Measurements from ENCODE around the gene SRA1. TPM values are rescaled to one million over a fixed set of nuclear protein-coding genes. Genes with fewer than 3 reads are reported as not detected.
A peak's percentile ranks its signal among the peaks of the same experiment; 100 is the strongest.

The SRA1 gene
- total RNA-seq, 1 donor from 2014 or later: 31.8 TPM

DNA sequence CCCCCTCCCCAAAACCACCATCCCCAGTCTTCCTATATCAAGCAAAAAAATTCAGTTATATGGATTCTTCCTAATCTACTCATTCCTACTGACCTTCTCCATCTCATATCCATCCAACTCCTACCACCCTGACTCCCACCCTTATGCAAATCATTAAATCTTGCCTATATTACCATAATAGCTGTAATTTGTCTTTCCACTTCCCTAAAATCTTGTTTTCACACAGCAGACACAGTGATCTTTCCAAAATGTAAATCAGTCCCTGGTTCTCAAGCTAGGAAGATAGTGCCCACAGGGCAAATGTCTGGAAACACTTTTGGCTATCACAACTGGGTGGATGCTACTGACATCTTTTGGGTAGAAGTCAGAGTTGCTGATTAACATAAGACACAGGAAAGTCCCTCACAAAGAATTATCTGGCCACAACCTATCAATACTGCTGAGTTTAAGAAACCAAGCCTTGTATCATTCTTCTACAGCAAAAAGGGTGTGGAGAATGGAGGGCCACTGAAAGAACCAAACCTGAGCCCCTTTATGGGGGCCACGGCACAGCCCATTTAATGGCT, 1.4 kb downstream of the SRA1 start:
- DNase-seq (ENCODE audit: low spot score): no peak
- intact Hi-C loops (cut with DNase I): no loop called here

DNA sequence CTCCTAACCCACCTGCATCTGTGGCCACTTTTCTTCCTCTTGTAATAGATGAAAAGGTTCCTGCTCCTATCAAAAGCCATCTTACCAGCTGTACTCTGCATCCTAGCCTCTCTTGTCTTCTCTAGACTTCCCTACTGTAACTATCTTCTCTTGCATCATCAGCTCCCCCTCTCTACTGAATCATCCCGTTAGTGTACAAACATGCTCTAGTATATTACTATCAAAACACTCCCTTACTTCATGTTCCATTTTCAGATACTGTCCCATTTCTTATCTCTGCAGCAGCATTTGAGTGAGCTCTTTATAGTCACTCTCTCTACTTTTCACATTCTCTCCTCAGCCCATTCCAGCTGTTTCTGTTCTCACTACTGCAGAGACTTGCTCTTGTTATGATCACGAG, 2.8 kb downstream of the SRA1 start:
- intact Hi-C loops (cut with DNase I): no loop called here

DNA sequence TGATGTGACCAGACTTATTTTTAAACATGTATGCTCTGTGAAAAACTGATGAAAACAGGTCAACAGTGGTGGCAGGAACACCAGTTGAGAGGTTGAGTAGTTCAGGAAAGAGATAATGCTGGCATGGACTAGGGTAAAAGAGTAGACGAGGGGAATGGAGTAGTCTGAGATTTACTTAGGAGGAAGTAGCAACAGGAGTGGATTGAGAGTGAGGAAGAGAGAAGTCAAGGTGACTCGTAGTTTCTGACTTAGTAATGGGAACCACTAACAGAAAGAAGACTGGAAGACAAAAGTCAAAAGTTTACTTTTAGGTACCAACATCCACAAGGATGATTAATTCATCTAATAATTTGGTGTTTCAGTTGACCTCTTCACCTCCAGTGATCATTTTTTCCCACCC, 3.6 kb downstream of the SRA1 start:
- DNase-seq (ENCODE audit: low spot score): no peak
- intact Hi-C loops (cut with DNase I): no loop called here

More for the DNA sequence above, 2.8 kb downstream of the SRA1 start:
- DNase-seq (ENCODE audit: low spot score): no peak

DNA sequence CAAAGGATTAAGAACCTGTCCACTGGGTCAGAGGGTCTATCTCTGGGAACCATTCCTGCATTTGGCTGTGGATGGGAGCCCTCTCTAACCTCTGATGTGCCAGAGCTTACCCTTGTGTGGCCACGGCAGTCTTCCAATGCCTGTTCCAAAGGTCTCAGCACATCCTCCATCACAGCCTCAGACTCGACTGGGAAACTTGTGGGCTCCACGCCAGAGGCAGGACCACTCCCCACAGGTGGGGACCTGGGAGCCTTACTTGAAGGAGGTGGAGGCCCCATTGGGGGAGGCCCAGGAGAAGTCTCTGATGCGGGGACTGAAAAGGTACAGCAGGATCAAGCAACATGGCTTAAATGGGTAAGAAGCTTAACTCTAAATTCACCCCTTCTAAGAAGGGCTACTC, 5.4 kb downstream of the SRA1 start:
- intact Hi-C loops (cut with DNase I): no loop called here
- no peak for DNase-seq (ENCODE audit: low spot score)

DNA sequence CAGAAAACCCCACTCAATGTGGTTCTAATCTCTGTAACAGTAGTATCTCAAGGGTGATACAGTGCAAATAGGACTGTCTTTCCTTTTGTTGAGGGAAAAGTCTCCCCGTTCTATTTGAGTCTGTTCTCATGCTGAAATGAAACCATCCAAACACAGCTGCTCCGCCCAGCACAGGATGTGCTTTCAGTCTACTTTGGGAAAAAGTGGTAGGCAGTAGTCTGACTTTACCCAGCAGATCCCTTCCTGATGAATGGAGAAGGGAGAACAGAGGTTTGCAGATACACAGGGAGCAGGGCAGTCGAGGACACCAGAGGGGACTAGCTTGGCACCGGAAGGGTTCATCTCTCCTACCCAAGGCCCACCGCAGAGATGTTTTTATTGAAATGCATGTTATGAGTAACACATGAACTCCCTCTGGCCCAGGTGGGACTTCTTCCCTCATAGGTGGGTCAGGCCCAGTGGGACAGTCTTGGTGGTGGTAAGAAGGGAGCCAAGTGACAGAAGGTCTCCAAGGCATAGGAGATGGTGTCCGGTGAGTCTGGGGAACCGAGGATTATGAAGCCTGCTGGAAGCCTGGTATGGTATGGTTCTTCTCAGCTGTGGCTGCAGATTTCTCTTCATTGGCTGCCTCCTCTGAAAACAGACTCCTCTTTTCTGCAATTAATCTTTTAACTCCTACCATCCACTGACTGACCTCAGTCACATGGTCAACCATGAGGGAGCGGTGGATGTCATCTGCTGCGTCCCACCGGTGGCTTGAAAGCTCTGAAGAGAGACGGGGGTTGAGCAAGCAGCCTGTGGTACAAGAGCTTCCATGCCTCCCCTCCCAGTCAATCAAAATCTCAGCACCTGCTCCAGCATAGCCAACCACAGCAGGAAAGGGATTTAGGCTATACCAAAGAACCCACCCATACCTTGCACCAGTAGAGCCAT, 6.9 kb downstream of the SRA1 start:
- no peak for DNase-seq (ENCODE audit: low spot score)
- intact Hi-C loops (cut with DNase I): no loop called here

DNA sequence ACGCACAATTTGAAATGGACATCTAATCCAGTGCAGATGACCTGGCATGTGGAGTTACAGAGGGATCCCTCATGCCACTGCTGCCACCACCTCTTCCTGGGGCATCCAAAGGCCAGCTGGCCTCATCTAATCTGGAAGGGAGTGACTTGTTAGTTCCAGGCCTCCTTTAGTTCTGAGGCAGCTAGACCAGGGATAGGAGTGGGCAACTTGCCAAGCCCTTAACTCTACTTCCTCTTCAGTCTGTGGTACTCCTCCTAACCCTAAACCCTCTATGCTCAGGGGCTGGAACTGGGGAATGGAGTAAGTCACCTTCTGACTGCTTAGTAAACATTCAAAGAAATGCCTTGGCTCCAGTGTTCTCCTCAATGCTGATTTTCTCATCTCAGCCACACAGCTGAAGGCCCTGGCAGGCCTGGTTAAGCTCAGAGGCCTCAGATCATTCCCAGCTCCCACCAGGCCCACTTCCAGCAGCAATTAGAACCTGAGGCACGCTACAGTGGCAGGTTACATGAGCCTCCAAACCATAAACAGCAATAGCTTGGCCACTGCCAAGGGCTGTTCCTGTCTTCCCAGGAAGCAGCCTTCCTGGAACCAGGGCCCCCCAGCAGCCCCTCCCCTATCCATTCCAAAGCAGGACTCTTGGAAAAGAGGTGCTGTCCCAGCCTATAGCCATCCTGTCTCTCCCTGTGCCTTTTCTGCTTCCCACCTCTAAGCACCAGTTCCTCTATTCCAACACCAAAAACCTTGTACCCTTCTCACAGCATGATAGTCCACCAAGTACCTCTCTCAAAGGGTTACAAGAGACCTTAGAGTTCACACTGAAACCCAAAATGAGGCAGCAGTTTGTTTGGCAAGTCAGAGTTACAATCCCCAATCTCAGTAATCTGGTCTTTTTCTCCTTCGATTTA, 7.8 kb downstream of the SRA1 start:
- no peak for DNase-seq (ENCODE audit: low spot score)
- intact Hi-C loops (cut with DNase I): loop anchor here (5.0 kb wide), 2 partner anchors 83 to 147 kb away; partner anchors contain the start of genes ANKHD1 and CD14

DNA sequence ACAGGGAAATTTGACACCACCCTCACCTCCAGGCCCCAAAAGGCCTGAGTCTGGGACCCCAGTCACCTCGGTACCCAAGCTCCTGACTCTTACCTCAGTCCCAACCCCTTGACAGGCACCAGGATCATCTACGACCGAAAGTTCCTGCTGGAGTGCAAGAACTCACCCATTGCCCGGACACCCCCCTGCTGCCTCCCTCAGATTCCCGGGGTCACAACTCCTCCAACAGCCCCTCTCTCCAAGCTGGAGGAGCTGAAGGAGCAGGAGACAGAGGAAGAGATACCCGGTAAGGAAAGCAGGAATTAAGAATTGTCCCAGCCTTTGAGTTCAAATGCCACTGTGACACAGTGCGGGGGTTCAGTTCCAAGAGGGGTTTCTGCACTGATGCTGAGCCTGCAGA, 8.5 kb downstream of the SRA1 start:
- intact Hi-C loops (cut with DNase I): loop anchor here (5.0 kb wide), 2 partner anchors 84 to 146 kb away; partner anchors contain the start of genes ANKHD1 and CD14

DNA sequence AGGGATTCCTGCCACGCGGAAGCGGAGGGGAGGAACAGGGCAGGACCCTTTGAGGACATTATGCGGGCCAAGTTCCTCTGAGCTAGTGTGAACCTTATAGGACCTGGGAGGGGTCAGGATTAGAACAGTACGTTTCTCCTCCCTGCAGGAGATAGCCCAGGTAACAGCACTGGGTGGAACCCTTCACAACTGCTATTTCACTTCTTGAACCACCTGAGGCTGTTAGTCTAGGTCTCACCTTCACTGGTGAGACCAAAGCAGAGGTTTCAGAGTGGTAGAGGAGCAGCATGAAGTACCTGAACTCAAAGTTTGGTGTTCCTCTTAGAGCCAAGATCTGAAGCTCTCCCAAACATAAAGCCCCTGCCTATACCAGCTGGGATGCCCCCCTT, 9.0 kb downstream of the SRA1 start:
- intact Hi-C loops (cut with DNase I): loop anchor here (5.0 kb wide), 2 partner anchors 84 to 146 kb away; partner anchors contain the start of genes ANKHD1 and CD14
- DNase-seq (ENCODE audit: low spot score): no peak

More for the DNA sequence above, 8.5 kb downstream of the SRA1 start:
- DNase-seq (ENCODE audit: low spot score): no peak

DNA sequence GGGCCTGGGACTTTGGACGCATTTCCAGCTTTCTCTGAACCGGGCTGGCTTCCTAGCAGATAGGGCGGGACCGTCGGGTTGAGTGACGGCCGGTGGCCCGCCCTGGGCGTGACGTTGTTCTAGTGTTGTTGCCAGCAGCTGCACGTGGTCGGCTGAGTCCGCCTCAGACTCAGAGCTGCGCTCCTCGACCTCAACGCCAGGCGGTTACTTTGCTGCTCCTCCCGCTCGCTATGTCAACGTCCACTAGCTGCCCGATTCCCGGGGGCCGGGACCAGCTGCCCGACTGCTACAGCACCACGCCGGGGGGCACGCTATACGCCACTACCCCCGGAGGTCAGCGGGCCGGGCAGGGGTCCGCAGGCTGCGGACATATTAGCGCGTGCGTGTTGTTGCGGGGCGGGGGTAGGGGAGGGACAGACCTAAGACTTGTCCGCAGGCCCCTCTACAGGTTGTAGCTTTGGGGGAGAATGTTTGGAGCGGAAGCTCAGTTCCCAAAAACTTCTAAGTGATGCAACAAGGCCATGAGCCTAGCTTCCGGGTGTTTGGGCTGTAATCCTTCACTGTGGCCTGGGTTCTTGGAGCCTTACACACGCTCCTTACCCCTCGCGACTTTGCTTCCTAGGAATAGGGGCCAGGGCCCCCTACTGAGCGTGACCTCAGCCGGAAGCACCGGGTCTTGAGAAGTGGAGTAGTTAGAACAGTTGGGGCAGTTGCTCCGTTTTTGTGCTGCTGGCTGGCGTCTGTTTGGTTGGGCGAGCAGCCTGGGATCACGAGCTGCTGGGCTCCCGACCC, 9.6 kb downstream of the SRA1 start, which contains the start of gene EIF4EBP3:
Gene EIF4EBP3 (plus strand): TSS at position 155 of the 792 bp plus-strand sequence. CDS start 76 bp downstream, at position 231.
- intact Hi-C loops (cut with DNase I): loop anchor here (5.0 kb wide), 2 partner anchors 85 to 145 kb away; partner anchors contain the start of genes ANKHD1 and CD14
- peak; percentile 99 for DNase-seq (ENCODE audit: low spot score)

DNA sequence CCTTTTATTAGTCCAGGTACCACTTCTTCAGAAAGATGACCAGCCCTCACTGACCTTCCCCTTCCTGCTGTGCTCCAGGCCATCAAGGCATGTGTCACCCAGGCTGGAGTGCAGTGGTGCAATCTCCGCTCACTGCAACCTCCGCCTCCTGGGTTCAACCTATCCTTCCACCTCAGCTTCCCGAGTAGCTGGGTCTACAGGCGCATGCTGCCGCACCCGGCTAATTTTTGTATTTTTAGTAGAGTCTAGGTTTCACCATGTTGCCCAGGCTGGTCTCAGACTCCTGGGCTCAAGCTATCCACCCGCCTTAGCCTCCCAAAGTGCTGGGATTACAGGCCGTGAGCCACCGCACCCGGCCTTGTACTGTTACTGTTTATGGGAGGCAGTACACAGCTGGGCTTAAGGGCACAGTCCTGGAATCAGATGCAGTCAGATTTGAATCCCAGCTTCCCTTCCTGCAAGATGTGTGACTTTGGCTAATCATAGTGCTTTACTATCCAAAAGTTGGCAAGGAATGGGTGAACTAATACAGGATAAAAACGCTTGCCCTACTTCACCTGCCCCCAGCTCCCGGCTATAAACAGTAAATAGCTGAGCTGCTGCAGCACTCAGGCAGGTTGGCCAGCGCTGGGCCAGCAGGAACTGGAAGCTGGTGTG, 10.3 kb downstream of the SRA1 start:
- DNase-seq (ENCODE audit: low spot score): no peak
- intact Hi-C loops (cut with DNase I): loop anchor here (5.0 kb wide), 2 partner anchors 85 to 145 kb away; partner anchors contain the start of genes ANKHD1 and CD14

DNA sequence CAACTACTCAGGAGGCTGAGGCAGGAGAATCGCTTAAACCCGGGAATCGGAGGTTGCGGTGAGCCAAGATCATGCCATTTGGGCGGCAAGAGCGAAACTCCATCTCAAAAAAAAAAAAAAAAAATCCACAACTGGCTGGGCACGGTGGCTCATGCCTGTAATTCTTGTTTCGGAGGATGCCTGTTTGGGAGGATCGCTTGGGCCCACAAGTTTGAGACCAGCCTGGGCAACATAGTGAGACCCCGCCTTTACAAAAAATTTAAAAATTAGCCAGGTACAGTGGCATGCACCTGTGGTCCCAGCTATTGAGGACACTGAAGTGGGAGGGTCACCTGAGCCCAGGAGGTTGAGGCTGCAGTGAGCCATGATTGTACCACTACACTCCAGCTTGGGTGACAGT, 11.7 kb downstream of the SRA1 start:
- intact Hi-C loops (cut with DNase I): loop anchor here (5.0 kb wide), 2 partner anchors 87 to 143 kb away; partner anchors contain the start of genes ANKHD1 and CD14
- DNase-seq (ENCODE audit: low spot score): no peak

DNA sequence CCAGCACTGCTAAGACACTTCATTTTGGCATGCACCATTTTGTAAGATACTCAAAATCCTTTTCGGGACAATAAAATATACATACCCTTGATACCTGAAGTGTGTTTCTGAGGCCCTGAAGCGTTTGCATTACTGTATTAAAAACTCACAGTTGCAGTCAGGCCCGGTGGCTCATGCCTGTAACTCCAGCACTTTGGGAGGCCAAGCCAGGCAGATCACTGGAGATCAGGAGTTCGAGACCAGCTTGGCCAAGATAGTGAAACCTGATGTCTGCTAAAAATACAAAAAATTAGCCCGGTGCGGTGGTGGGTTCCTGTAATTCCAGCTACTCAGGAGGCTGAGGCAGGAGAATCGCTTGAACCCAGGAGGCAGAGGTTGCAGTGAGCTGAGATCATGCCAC, 12.3 kb downstream of the SRA1 start:
- intact Hi-C loops (cut with DNase I): loop anchor here (5.0 kb wide), 2 partner anchors 87 to 143 kb away; partner anchors contain the start of genes ANKHD1 and CD14
- DNase-seq (ENCODE audit: low spot score): no peak

DNA sequence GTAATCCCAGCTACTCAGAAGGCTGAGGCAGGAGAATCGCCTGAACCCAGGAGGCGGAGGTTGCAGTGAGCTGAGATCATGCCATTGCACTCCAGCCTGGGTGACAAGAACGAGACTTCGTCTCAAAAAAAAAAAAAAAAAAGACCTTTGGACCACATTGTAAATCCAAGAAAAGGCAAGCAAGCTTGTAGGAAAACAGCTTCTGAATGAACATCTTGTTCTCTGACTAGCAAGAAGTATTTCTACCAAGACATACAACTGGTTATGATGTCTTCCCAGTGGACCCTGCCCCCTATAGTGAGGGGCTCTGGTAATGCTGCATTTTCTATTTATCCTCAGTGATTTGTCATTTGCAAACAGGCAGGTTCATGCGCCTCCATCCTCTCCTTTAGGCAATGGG, 14.3 kb downstream of the SRA1 start:
- intact Hi-C loops (cut with DNase I): no loop called here
- no peak for DNase-seq (ENCODE audit: low spot score)

DNA sequence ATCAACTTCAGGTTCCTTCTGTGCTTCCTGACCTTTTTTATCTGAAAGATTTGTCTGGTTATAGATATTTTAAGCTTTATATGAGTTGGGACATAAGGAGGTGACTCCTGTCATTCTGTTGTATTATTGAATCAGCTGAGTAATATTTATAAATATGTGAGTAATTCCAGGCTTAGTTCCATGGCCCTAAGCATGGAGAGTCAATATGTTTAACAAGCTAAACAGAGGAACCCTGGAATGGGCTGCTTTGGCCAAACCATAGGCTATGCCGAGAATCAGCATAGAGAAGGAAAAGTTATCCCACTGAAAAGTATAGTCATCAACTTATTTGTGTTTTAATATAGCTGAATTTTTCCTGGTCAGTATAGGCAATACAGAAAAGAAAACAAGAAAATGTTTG, 17.0 kb downstream of the SRA1 start:
- intact Hi-C loops (cut with DNase I): no loop called here
- no peak for DNase-seq (ENCODE audit: low spot score)

DNA sequence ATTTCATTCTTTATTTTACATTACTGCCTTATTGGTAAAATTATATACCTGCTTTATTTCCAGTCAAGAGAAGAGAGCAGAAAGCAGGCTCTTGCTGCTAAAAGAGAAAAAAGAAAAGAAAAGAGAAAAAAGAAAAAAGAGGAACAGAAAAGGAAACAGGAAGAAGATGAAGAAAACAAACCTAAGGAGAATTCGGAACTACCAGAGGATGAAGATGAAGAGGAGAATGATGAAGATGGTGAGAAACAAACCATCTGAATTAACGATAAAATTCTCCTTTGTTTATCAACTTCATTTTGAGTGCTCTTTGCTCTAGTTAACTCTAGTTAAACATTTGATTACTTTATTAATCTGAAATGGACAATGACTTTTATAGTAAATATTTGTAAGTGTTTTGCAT, 33.3 kb downstream of the SRA1 start:
- DNase-seq (ENCODE audit: low spot score): no peak
- intact Hi-C loops (cut with DNase I): no loop called here

DNA sequence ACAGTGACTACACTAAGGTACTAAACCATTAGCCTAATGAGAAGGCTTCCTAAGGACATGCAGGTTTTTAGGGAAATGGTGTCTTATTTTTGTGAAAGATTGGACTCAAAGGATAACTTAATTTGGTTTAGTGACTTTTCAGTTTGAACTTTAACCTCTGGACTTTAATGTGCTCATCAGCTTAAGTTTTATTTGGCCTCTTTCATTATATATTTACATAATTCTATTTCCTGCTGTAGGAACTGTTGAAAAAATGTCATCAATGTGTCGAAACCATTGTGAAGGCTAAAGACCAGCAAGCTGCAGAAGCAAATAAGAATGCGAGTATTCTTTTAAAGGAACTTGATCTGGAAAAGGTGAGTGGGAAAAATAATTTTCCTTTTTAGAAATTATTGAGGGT, 44.1 kb downstream of the SRA1 start:
- intact Hi-C loops (cut with DNase I): no loop called here
- DNase-seq (ENCODE audit: low spot score): no peak

DNA sequence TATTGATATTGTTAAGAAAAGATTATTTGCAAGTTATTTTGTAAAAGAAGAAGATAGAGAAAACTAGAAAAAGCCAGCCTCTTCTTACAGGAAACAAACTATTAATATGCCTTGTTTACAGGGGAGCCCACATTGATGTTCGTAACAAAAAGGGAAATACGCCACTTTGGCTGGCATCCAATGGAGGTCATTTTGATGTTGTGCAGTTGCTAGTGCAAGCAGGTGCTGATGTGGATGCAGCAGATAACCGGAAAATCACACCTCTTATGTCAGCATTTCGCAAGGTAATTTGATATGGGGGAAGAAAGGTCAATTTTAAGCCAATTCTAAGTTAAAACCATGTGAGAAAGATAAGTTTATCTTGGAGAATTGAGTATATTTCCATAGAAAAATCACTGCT, 47.4 kb downstream of the SRA1 start:
- DNase-seq (ENCODE audit: low spot score): no peak
- intact Hi-C loops (cut with DNase I): no loop called here

DNA sequence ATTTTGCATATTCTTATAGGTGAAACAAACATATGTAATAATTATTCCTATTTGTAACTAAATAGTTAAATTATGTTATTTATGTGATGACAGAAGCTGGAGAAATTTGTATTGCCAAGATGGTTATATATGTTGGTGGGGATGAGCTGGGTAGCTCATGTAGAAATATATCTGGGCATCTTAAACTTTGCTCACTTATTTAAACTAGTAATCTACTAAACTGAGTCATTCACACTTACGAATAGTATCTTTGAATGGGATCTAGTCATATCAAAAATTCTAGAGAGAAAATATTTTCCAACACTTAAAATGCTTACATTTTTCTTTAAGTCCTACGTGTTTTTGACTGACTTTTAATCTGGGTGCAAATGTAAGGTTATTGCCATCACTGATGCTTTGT, 54.4 kb downstream of the SRA1 start:
- DNase-seq (ENCODE audit: low spot score): no peak
- intact Hi-C loops (cut with DNase I): no loop called here
